HG03025 (cell line): ENCODE measurements around the gene UGT2A3.
"Not testable (repeated sequence)": the region's sequence is repeated elsewhere in the genome, so short reads cannot be mapped to it uniquely, and the experiment has no call there.

Experiments
- ATAC-seq: cut with Tn5 transposase; IDR thresholded peaks from one replicate; pipeline ENCODE4 v1.9.1; 2021; ENCODE audit warnings: mild to moderate bottlenecking, moderate library complexity; ENCODE audit not compliant: unreplicated experiment, low FRiP score

UGT2A3 gene

DNA sequence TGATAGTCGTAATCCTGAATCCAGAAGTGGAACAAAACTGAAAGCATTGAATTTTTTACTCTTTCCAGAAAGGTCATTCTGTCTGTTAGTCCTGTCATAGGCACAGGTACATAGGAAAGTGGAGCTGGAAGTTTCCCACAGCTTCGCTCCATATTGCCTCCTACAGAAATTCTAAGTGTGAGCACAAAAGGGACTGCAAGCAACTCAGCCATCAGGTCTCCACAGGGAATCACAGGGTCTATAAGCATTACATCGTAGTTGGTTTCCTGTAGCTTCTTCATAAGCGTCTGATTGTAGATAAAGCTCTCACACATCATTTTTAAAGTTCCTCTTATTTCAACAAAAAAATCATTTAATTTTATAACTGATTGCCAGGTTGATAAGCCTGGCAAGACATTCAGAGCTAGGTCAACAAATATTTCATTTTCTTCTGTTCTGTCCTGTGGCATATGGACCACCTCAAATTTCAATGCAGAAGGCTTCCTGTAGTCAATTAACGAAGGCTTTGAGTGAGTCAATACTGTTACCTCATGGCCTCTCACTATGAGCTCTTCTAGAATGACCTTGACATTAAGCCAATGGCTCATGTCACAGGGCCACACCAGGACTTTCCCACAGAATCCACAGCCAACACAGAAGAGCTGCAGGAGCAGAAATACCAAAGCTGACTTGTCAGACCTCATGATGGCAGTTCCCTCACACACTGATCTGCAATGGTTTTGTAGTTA, at the start of gene UGT2A3:
Gene UGT2A3, minus strand, starts transcription at position 727 of the 728 bp plus-strand sequence. Its CDS starts 44 bp downstream, at position 683.
- ATAC-seq: no peak

- no peak for ATAC-seq
Measured at GRCh38 chr4:68997040-68997439, 45.4 kb upstream of the UGT2A3 start.

DNA sequence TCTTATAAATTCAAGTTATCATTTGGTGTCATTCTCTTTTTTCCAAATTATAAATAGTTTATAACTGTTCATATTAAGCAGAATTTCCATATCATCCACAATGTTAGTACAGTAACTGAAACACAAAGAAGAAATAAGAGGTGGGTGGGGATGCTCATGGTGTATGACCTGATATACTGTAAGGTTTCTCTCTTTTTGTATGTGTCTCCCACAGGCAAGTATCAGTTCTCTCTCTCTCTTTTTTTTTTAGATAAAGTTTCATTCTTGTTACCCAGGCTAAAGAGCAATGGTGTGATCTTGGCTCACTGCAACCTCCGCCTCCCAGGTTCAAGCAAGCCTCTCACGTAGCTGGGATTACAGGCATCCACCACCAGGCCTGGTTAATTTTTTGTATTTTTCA, 43.7 kb upstream of the UGT2A3 start:
- ATAC-seq: no peak

- no peak for ATAC-seq
Measured at GRCh38 chr4:68987007-68987406, 35.4 kb upstream of the UGT2A3 start.

DNA sequence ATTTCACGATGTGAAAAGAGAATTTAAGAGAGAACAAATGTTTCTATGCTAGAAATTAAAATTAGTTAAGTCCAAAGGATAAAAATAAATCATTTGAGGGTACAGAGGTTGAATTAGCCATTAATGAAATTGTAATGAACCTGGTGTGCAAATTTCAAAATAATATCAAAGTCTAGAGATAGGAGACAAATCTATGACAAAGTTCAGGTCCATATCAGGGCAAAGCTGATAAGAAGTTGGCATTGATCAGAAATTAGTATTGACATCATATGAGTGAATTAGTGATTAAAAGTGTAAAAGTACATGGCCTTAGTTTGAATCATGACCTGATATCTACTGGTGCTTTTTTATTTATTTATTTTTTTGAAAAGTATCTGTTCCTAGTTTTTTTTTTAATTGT, 33.8 kb upstream of the UGT2A3 start:
- no peak for ATAC-seq

- no peak for ATAC-seq
Measured at GRCh38 chr4:68984947-68985346, 33.3 kb upstream of the UGT2A3 start.

DNA sequence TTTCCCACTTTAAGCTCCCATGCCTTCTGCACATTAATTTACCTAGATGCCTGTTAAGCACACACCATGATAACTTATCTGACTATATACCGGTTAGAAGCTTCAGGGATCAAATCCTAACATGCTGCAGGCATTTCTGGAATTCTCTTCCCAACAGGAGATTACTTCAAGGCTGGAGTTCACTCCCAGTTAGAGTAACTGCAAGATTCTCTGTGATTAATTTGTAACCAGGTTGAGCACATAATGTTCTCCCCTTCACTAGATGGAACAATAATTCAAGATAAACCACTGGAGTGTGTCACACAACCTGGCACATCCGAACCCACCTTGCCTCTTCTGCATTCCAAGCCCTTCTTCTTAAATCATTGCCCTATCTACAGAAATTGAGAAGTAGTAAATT, 11.8 kb upstream of the UGT2A3 start:
- no peak for ATAC-seq

DNA sequence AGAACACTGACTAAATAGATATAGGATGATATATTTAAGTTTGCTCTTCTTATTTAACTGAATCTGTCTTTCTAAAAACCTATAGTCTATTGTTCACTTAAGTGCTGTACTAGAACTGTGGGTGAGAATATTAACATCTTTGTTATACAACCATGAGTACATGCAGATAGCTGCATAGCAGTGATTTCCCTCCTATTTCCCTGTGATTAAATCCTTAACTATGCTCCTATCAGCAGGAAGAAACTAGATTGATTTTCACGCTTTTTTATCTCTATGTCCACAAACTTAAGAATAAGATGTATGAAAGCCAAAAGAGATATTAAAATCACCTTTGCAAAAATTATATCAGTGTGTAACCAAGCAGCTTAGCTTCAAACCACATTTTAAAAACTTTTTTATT, 11.3 kb upstream of the UGT2A3 start:
- no peak for ATAC-seq

- ATAC-seq: no peak
Measured at GRCh38 chr4:68960294-68961163, 8.9 kb upstream of the UGT2A3 start.

DNA sequence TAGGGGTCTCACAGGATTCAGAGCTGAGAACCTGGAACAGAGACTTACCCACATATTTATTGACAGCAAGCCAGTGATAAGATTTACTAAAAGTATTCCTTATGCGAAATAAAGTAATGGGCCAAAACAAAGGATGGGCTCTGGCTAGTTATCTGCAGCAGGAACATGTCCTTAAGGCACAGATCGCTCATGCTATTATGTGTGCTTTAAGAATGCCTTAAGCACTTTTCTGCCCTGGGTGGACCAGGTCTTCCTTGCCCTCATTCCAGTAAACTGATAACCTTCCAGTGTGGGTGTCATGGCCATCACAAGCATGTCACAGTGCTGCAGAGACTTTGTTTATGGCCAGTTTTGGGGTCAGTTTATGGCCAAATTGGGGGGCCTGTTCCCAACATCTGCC, 7.5 kb upstream of the UGT2A3 start:
- not testable (repeated sequence) for ATAC-seq

DNA sequence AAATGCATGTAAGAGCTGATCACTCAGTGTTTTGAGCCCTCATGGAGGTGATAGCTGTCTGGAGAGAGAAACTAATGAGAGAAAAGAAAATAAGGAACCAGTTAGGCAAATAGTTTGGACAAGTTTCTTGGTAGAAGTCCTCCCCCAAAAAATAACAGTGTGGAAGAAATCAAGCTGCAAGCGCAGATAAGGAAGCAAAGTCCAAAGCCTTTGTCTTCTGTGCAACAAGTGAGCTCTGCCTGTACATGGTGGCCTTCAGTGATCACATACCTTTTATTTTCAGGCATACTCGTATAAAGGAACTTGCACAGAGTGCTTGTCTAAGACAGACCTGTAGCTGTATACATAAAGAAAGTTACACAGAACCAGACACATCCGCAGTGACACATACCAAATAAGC, 2.5 kb upstream of the UGT2A3 start:
- no peak for ATAC-seq

DNA sequence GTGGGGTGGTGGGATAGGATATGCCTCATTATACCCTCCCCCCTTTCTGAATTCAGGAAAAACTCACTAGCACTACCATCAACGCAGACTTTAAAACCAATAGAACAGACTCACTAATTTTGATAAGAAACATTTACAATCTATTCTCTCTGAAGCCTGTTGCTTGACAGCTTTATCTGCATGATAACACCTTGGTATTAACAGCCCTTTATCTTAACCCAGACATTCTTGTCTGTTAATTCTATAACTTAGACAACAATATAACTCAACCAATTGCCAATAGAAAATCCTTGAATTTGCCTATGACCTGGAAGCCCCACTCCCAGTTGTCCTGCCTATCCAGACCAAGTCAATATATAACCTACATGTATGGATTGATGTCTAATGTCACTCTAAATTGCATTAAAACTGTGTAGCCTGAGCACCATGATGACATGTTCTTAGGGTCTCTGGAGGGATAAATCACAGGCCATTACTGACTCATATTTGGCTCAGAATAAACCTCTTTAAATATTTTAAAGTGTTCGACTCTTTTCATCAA, 1.5 kb upstream of the UGT2A3 start:
- no peak for ATAC-seq

GRCh38 chr4:68951806-68952585, 392 bp upstream of the UGT2A3 start:
- ATAC-seq: no peak

DNA sequence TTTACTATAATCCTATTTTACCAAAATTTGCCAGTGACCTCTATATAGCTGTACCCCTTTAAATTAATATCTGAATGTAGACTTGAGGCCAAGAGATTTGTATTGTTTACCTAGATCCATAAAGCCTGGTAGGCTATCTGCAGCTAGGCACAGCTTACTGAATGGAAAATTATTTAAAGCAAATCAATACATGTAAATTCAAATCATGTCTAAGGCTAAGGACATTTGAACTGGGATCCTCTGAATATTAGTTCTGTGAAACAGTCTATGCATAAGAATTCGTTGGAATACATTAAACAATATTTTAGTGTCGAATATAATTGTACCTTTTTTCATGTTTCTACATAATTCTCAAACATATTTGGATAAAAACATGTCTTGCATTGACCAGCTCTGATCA, 1.6 kb downstream of the UGT2A3 start:
- ATAC-seq: no peak

DNA sequence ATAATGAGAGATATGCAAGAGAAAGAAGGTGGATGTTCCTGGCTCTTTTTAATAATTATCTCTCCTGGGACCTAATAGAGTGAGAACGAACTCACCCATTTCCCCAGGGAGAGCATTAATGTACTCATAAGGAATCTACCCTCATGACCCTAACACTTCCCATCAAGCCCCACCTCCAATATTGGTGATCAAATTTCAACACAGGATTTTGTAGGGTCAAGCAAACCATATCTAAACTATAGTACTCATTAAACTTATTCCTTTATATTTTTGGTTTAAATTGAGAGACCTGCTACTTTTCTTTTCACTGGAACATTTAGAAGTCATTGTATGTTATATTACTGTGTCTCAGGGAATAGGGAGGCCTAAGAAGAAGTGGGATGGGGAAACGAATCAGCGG, 2.6 kb downstream of the UGT2A3 start:
- no peak for ATAC-seq

DNA sequence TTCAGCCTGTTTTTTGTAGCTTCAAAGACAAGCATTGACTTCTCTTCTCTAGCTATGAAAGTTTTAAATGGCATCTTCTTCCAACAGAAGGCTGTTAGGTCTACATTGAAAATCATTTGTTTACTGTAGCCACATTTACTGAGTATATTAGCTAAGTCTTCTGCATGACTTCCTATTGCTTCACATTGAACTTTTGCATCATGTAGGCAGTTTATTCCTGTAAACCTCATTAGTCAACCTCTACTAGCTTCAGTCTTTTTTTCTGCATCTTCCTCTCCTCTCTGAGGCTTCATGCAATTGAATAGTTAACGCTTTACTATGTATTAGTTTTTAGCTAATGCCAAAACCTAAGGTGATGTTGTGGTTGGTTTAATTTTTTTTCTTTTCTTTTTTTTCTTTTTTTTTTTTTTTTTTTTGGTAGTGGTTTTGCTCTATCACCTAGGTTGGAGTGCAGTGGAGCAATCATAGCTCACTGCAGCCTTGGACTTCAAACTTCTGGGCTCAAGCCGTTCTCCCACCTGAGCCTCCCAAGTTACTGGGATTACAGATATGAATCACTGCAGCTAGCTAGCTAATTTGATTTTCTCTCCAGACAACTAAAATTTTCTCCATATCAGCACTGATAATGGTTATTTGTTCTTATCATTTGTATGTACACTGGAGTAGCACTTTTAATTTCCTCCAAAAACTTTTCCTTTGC, 3.4 kb downstream of the UGT2A3 start:
- no peak for ATAC-seq

GRCh38 chr4:68929076-68929737, 22.4 kb downstream of the UGT2A3 start:
- no peak for ATAC-seq

- no peak for ATAC-seq
Measured at GRCh38 chr4:68927165-68927564, 24.4 kb downstream of the UGT2A3 start.

DNA sequence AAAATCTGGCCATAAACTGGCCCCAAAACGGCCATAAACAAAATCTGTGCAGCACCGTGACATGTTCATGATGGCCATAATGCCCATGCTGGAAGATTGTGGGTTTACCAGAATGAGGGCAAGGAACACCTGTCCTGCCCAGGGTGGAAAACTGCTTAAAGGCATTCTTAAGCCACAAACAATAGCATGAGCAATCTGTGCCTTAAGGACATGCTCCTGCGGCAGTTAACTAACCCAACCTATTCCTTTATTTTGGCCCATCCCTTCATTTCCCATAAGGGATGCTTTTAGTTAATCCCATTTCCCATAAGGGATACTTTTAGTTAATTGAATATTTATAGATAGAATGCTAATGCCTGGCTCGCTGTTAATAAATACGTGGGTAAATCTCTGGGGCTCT, 29.4 kb downstream of the UGT2A3 start:
- not testable (repeated sequence) for ATAC-seq

GRCh38 chr4:68921051-68921450, 30.6 kb downstream of the UGT2A3 start:
- no peak for ATAC-seq
